Esophagus squamous epithelium (tissue), 5 donors: Measurements from ENCODE around the gene LAMTOR1. TPM values are rescaled to one million over a fixed set of nuclear protein-coding genes. Genes with fewer than 3 reads are reported as not detected.

ENCODE experiments used
- DNase-seq: peaks from one replicate; lab custom pipeline; 2025; lab: John Stamatoyannopoulos, UW
- H3K27ac ChIP-seq, 4 donors: fragments of 200-600 bp; sonication (generic); one replicate each; pipeline ENCODE4 v1.5.1; 2016 to 2019; ENCODE audit warnings: mild to moderate bottlenecking in 1 of 4
- H3K27me3 ChIP-seq, 4 donors: fragments of 200-600 bp; sonication (generic); 1 replicate in 3 of 4; 2 replicates in 1 of 4; pipeline versions ENCODE4 v1.5.1 to v1.6.0; 2017 to 2021; ENCODE audit warnings: antibody characterized with exemption in 1 of 4
- H3K36me3 ChIP-seq, 3 donors: fragments of 200-600 bp; sonication (generic); one replicate each; pipeline ENCODE4 v1.5.1; 2016 to 2019
- H3K4me1 ChIP-seq, 3 donors: fragments of 200-600 bp; sonication (generic); one replicate each; pipeline ENCODE4 v1.5.1; 2017 to 2019
- H3K4me3 ChIP-seq, 4 donors: fragments of 200-600 bp; sonication (generic); 1 replicate in 3 of 4; 2 replicates in 1 of 4; pipeline ENCODE4 v1.5.1; 2016 to 2019; ENCODE audit warnings: mild to moderate bottlenecking in 2 of 4, moderate library complexity in 1 of 4
- H3K9me3 ChIP-seq, 3 donors: fragments of 200-600 bp; sonication (generic); one replicate each; pipeline ENCODE4 v1.5.1; 2016 to 2019
- CTCF ChIP-seq, 6 experiments: fragments of 450-650 bp in 4 of 6; fragments of 200-600 bp in 2 of 6; sonication (generic) in 2 of 6; IDR thresholded peaks; one replicate each; pipeline ENCODE4 v1.5.1; 2016 to 2019; ENCODE audit warnings: antibody characterized with exemption in 6 of 6, mild to moderate bottlenecking in 4 of 6, moderate library complexity in 4 of 6
- POLR2A ChIP-seq, 4 donors: fragments of 450-650 bp; IDR thresholded peaks; one replicate each; pipeline ENCODE4 v1.6.1; 2017; ENCODE audit warnings: antibody characterized with exemption in 4 of 4, mild to moderate bottlenecking in 4 of 4, moderate library complexity in 3 of 4
- WGBS, 2 donors: methylation state at CpG; one replicate each; pipeline ENCODE4 v1.1.5; 2018; 5-methylcytosine and 5-hydroxymethylcytosine counted together
- intact Hi-C: fragments of 100-400 bp; cut with DNase I; formaldehyde crosslinking; loops from one replicate; pipeline ENCODE4 v1.15.0; 2022
- small RNA-seq, 4 donors: library from RNA; depleted of rRNA; stranded (forward); fragments of <200 nt; gene quantifications; one replicate each; pipeline ENCODE3, GENCODE V24; 2016
- total RNA-seq, 4 donors: library from RNA; depleted of rRNA; stranded (reverse); fragments of >200 nt; gene quantifications; one replicate each; pipeline ENCODE4 v1.1.0, GENCODE V29; 2016
- donor health status: DM: yes; HTN: yes; CAD: no.

LAMTOR1 gene
- total RNA-seq, 4 donors from 2014 or later: 80.1 to 99.1 (median 97.7) TPM

GRCh38 chr11:72048766-72049460 is 54.2 kb downstream of the LAMTOR1 start:
- peaks cover 0 to 68% (median 4%) of the 10 kb centered on the region in 3 donors for H3K36me3 ChIP-seq
- H3K4me3 ChIP-seq: no peak overlapping the region
- H3K27ac ChIP-seq: peak overlapping the region in 3 of 4 donors; percentile 0 to 44 (median 23)
- peaks cover 0 to 36% (median 0%) of the 10 kb centered on the region in 3 donors for H3K4me1 ChIP-seq
- H3K27me3 ChIP-seq: no peaks in the 10 kb centered on the region
- H3K9me3 ChIP-seq: no peaks in the 10 kb centered on the region
- TF ChIP-seq POLR2A (IDR thresholded peaks at IDR 0.05) (no peak), CTCF (IDR thresholded peaks at IDR 0.05) (no peak)
- intact Hi-C loops: no loop called here
- DNase-seq: no peak
- WGBS, 2 donors: 89% methylated on average over 2 to 3 of the region's 3 CpGs

Small RNA genes within 50 kb of the gene (small RNA-seq; reads per million reads assigned to genes)
- gene MIR3165: 0 to 0.18 (median 0) reads per million in 4 donors
- 0 reads per million in 4 donors for gene RNU6-72P

Other genes with a start within 250 kb of the LAMTOR1 start
- not detected for gene DEFB131B, start 224.8 kb downstream of the LAMTOR1 start, total RNA-seq
- gene XNDC1N, start 174.7 kb downstream of the LAMTOR1 start, total RNA-seq: 10 to 100 TPM in 1 of 4 donors, 1 to 10 TPM in 2, under 1 TPM in 1; 0.85 to 12.2 (median 4.9) TPM
- gene RNF121, start 174.3 kb downstream of the LAMTOR1 start, total RNA-seq: 10 to 100 TPM; 10.9 to 17.6 (median 16.3) TPM
- gene IL18BP, start 104.4 kb downstream of the LAMTOR1 start, total RNA-seq: 1 to 10 TPM; 1.6 to 6.5 (median 4.8) TPM
- 100 to 1,000 TPM; 142 to 237 (median 177) TPM for gene NUMA1, start 22.8 kb downstream of the LAMTOR1 start, total RNA-seq
- gene LRRC51, start 22.4 kb downstream of the LAMTOR1 start, total RNA-seq: 1 to 10 TPM; 2.1 to 4.2 (median 3.2) TPM
- gene TOMT, start 2.6 kb upstream of the LAMTOR1 start, total RNA-seq: not detected
- 10 to 100 TPM; 17.7 to 35.3 (median 23.5) TPM for gene ANAPC15, start 9.4 kb upstream of the LAMTOR1 start, total RNA-seq
- gene FOLR3, start 32.4 kb upstream of the LAMTOR1 start, total RNA-seq: under 1 TPM in 1 of 4 donors, not detected in 3; 0.35 TPM
- gene FOLR1, start 88.8 kb upstream of the LAMTOR1 start, total RNA-seq: 1 to 10 TPM in 2 of 4 donors, under 1 TPM in 1, not detected in 1; 0.38 to 7.6 (median 1.5) TPM
- gene FOLR2, start 113.5 kb upstream of the LAMTOR1 start, total RNA-seq: 10 to 100 TPM in 1 of 4 donors, 1 to 10 TPM in 2, not detected in 1; 1.7 to 41.6 (median 9.1) TPM
- gene INPPL1, start 121.5 kb upstream of the LAMTOR1 start, total RNA-seq: 10 to 100 TPM; 22.4 to 61.2 (median 26.3) TPM
- gene PHOX2A, start 140.9 kb upstream of the LAMTOR1 start, total RNA-seq: not detected